Fibroblast of pulmonary artery (primary cell): ENCODE data around the gene ADAMTS2.

Experiments
- DNase-seq: peaks from one replicate; pipeline ENCODE4 v3.0.0-alpha.2; 2010; ENCODE audit warnings: low read depth
- H3K4me3 ChIP-seq: replicated peaks from 2 replicates; pipeline ENCODE4 v1.5.1; 2011; ENCODE audit warnings: low read depth, mild to moderate bottlenecking, control low read depth, low read length, moderate library complexity
- CTCF ChIP-seq: IDR thresholded peaks from 2 replicates; pipeline ENCODE4 v1.5.1; 2011; ENCODE audit warnings: mild to moderate bottlenecking, control low read depth, low read length, inconsistent platforms; ENCODE audit errors: missing control alignments

The ADAMTS2 gene

GRCh38 chr5:179348011-179348530 lies 2.8 kb upstream of the ADAMTS2 start:
- TF ChIP-seq CTCF: no peak
- no peak for DNase-seq

DNA sequence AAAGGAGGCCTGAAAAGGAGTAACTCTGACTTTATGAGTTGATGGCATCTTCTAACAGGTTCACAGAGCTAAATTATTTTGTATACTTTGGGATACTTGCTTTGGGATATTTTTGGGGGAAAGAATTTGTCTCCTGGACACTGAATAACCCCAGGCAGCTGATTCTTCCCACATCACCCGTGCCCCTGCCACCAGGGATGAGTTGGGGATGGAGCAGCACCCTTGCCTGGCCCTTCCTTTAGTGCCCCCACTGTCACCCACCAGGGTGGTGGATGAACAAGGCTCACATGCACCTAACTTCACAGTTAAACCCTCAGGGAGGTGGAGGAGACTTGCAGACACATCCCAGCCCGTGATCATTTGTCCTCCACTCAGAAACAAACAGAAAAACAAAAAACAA lies 2.3 kb upstream of the ADAMTS2 start:
- no peak for TF ChIP-seq CTCF

More at GRCh38 chr5:179348011-179348530, 2.8 kb upstream of the ADAMTS2 start:
- H3K4me3 ChIP-seq: no peak overlapping the region

GRCh38 chr5:179346875-179347274 lies 1.6 kb upstream of the ADAMTS2 start:
- no peak for TF ChIP-seq CTCF
- DNase-seq: no peak
- H3K4me3 ChIP-seq: no peak overlapping the region

More for the DNA sequence above, 2.3 kb upstream of the ADAMTS2 start:
- no peak overlapping the region for H3K4me3 ChIP-seq
- no peak for DNase-seq

- DNase-seq: no peak
- no peak for TF ChIP-seq CTCF
- no peak overlapping the region for H3K4me3 ChIP-seq
Measured at GRCh38 chr5:179346401-179346800, 1.1 kb upstream of the ADAMTS2 start.

DNA sequence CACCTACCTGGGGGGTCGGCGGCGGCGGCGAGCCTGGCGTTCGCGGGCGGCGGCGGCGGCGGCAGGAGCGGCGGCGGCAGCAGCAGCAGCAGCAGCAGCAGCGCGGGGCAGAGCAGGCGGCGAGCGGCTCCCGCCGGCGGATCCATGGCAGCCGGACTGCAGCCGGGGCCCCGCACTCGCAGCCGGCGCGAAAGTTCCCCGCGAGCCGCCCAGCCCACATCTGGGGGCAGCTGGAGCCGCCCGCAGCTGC lies 153 bp downstream of the ADAMTS2 start:
- peak overlapping the region; percentile 86 for H3K4me3 ChIP-seq
- no peak for DNase-seq
- no peak for TF ChIP-seq CTCF

DNA sequence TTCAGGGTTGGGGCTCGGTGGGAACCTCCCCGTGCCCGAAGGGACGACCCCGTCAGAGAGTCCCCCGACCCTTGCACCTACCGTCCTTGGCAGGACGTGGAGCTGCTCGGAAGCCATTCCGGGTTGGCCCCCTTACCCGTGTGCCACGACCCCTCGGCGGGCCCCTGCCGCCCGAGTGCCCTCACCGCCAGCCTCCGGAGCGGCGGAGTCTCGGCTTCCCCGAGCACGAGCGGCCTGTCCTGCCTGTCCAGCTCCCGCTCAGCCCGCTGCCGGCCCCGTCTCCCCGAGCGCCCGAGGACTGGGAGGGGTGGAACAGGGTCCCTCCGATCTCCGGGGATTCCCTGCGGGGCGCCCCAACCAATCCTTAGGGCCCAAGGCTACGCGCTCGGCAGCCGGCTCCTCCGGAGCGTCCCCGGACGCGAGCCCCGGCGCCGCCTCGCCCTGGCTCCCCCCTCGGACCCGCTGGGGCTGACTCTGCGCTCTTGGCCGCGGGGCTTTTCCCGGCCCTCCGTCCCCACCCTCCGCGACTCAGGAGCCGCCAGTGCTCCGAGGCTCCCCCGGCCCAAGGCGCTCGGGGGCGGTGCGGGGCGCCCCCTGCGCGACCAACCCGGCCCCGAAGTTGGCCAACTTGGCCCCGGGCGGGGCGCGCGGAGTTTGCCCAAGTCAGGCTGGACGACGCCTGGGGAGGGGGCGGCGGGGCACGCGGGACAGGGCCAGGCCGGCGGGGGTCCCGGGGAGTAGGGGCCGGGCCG lies 654 bp downstream of the ADAMTS2 start:
- H3K4me3 ChIP-seq: peak overlapping the region; percentile 86
- no peak for DNase-seq
- TF ChIP-seq CTCF: no peak
